Skeletal muscle tissue (tissue), 4 donors: ENCODE results near the gene SDHA. TPM values are rescaled to one million over a fixed set of nuclear protein-coding genes. Genes with fewer than 3 reads are reported as not detected.
"Not testable (repeated sequence)": the region's sequence is repeated elsewhere in the genome, so short reads cannot be mapped to it uniquely, and the experiment has no call there.

Source experiments
- H3K27ac ChIP-seq: one replicate; pipeline ENCODE4 v1.7.0; 2013; ENCODE audit warnings: mild to moderate bottlenecking, low read depth, low read length, inconsistent platforms
- H3K27me3 ChIP-seq, 3 donors: one replicate each; pipeline ENCODE4 v1.7.0; 2013; ENCODE audit warnings: low read length in 3 of 3; ENCODE audit not compliant: control insufficient read depth in 3 of 3, insufficient read depth in 3 of 3
- H3K36me3 ChIP-seq, 3 donors: one replicate each; pipeline ENCODE4 v1.7.0; 2013; ENCODE audit warnings: low read length in 3 of 3; ENCODE audit not compliant: control insufficient read depth in 3 of 3, insufficient read depth in 3 of 3
- H3K4me1 ChIP-seq, 3 donors: one replicate each; pipeline ENCODE4 v1.7.0; 2013; ENCODE audit warnings: low read length in 3 of 3, mild to moderate bottlenecking in 3 of 3; ENCODE audit not compliant: control insufficient read depth in 3 of 3, insufficient read depth in 3 of 3
- H3K4me3 ChIP-seq, 3 donors: one replicate each; pipeline ENCODE4 v1.7.0; 2013; ENCODE audit warnings: low read length in 3 of 3
- H3K9ac ChIP-seq, 3 donors: one replicate each; pipeline ENCODE4 v1.7.0; 2013; ENCODE audit warnings: low read length in 3 of 3, mild to moderate bottlenecking in 3 of 3, moderate library complexity in 2 of 3, low read depth in 1 of 3
- H3K9me3 ChIP-seq, 3 donors: one replicate each; pipeline ENCODE4 v1.7.0; 2013; ENCODE audit warnings: low read length in 3 of 3; ENCODE audit not compliant: control insufficient read depth in 3 of 3
- total RNA-seq: library from RNA; depleted of rRNA; stranded (reverse); fragments of >200 nt; gene quantifications from one replicate; pipeline ENCODE4 v1.2.3, GENCODE V29; 2014
- donor health status: Osteomylitis.

The SDHA gene
- total RNA-seq, 1 donor from 2014 or later: 98.6 TPM

GRCh38 chr5:197031-197430 lies 21.1 kb upstream of the SDHA start:
- not testable (repeated sequence) for H3K9me3 ChIP-seq, H3K27me3 ChIP-seq, H3K27ac ChIP-seq, H3K4me3 ChIP-seq
- peak overlapping the region in 1 of 3 donors; percentile 55 for H3K9ac ChIP-seq
- peaks cover 37 to 60% (median 44%) of the 10 kb centered on the region in 3 donors for H3K4me1 ChIP-seq
- peaks cover 9 to 27% (median 17%) of the 10 kb centered on the region in 3 donors for H3K36me3 ChIP-seq

- H3K27me3 ChIP-seq: peaks cover 0 to 2% (median 0%) of the 10 kb centered on the region in 3 donors
- H3K4me3 ChIP-seq: peak overlapping the region in 1 of 3 donors; percentile 29
- H3K9ac ChIP-seq: peak overlapping the region in 1 of 3 donors; percentile 77
- peaks cover 9 to 22% (median 17%) of the 10 kb centered on the region in 3 donors for H3K36me3 ChIP-seq
- no peaks in the 10 kb centered on the region for H3K9me3 ChIP-seq
- H3K4me1 ChIP-seq: peaks cover 32 to 55% (median 40%) of the 10 kb centered on the region in 3 donors
- H3K27ac ChIP-seq: peak overlapping the region; percentile 8
Measured at GRCh38 chr5:197892-198489, 20.1 kb upstream of the SDHA start.

- Histone ChIP-seq H3K9ac (peak overlapping the region in 1 of 3 donors; percentile 77), H3K27me3 (peaks cover 0 to 2% (median 0%) of the 10 kb centered on the region in 3 donors), H3K9me3 (no peaks in the 10 kb centered on the region), H3K4me3 (no peak overlapping the region), H3K27ac (peak overlapping the region; percentile 8), H3K4me1 (peaks cover 31 to 53% (median 39%) of the 10 kb centered on the region in 3 donors), H3K36me3 (peaks cover 14 to 26% (median 22%) of the 10 kb centered on the region in 3 donors)
Measured at GRCh38 chr5:198516-199196, 19.5 kb upstream of the SDHA start.

GRCh38 chr5:199197-199949 lies 18.7 kb upstream of the SDHA start:
- H3K27ac ChIP-seq: no peak overlapping the region
- no peak overlapping the region for H3K9ac ChIP-seq
- peaks cover 24 to 46% (median 32%) of the 10 kb centered on the region in 3 donors for H3K4me1 ChIP-seq

DNA sequence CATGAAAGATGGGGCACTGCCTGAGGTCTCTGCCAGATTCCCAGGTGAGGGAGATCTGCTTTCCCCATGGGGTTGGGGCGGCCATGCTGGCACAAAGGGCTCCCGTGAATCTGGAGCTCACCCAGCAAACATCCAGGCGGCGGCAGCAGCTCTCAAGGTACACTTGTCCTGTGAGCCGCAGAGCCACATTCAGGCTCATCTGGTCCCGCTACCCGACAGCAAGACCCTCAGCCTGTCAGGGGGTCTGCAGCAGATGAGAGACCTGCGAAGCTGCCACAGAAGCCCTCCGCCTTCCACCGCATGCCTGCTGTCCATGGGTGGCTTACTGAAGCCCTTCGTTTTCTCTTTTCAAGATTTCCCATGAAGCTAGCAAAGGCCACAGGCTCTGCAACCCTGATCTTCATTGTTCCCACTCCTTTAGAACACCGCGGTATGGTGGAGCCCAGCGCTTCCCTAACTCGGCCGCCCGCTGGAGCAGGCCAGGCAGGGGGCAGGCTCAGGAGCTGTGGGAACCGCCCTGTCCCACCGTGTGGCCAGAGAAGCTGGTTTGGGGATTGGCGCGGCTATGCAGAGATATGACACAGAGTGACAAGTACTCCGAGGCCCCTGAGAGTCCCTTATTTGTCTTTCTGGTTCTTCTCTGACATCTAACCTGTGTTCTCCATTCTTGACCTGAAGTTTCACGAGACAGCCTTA lies 18.0 kb upstream of the SDHA start:
- Histone ChIP-seq H3K9me3 (no peaks in the 10 kb centered on the region), H3K4me1 (peaks cover 18 to 39% (median 24%) of the 10 kb centered on the region in 3 donors), H3K27ac (no peak overlapping the region), H3K27me3 (no peaks in the 10 kb centered on the region), H3K4me3 (no peak overlapping the region), H3K9ac (peak overlapping the region in 1 of 3 donors; percentile 25), H3K36me3 (peaks cover 21 to 31% (median 29%) of the 10 kb centered on the region in 3 donors)

More at GRCh38 chr5:199197-199949, 18.7 kb upstream of the SDHA start:
- Histone ChIP-seq H3K36me3 (peaks cover 20 to 31% (median 29%) of the 10 kb centered on the region in 3 donors), H3K9me3 (no peaks in the 10 kb centered on the region), H3K4me3 (no peak overlapping the region), H3K27me3 (no peaks in the 10 kb centered on the region)

DNA sequence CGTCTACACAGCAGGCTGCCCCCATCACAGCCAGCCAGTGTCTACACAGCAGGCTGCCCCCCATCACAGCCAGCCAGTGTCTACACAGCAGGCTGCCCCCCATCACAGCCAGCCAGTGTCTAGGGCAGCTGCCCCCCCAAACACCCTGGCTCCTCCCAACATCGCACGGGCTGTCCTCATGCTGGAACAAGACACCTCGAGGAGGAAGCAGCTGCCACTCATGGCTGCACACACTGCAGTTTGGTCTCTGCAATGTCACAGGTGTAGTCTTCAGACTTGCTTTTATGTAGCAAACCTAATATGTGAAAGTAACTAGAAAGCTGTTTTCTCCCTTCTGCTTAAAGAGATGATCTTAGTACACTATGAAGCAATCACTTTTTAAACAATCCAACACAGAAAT lies 17.1 kb upstream of the SDHA start:
- H3K9me3 ChIP-seq: no peaks in the 10 kb centered on the region
- H3K27me3 ChIP-seq: no peaks in the 10 kb centered on the region
- no peak overlapping the region for H3K4me3 ChIP-seq
- no peak overlapping the region for H3K27ac ChIP-seq
- peaks cover 16 to 28% (median 26%) of the 10 kb centered on the region in 3 donors for H3K36me3 ChIP-seq
- H3K4me1 ChIP-seq: peaks cover 16 to 33% (median 19%) of the 10 kb centered on the region in 3 donors
- H3K9ac ChIP-seq: no peak overlapping the region

DNA sequence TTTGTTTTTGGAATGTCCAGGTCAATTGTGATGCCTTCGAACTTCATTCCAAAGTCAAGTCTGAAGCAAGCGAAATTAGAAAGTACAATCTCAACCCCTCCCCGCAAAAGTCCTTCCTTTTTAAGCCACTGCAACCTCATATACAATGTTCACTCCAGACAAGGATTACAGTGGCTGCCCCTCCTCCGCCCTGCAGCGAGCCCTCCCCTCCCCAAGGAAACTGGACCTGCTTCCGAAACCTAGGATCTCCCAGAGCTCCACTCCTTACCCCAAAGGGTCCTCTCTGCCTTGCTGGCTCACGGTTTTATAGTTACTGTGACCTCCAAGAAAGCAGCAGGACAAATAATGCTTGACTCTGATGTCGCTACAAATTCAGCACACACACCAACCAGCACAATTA lies 16.4 kb upstream of the SDHA start:
- Histone ChIP-seq H3K4me3 (no peak overlapping the region), H3K9me3 (no peaks in the 10 kb centered on the region), H3K27ac (no peak overlapping the region), H3K27me3 (no peaks in the 10 kb centered on the region), H3K4me1 (peaks cover 22 to 37% (median 22%) of the 10 kb centered on the region in 3 donors), H3K36me3 (peaks cover 18 to 26% (median 23%) of the 10 kb centered on the region in 3 donors), H3K9ac (no peak overlapping the region)

DNA sequence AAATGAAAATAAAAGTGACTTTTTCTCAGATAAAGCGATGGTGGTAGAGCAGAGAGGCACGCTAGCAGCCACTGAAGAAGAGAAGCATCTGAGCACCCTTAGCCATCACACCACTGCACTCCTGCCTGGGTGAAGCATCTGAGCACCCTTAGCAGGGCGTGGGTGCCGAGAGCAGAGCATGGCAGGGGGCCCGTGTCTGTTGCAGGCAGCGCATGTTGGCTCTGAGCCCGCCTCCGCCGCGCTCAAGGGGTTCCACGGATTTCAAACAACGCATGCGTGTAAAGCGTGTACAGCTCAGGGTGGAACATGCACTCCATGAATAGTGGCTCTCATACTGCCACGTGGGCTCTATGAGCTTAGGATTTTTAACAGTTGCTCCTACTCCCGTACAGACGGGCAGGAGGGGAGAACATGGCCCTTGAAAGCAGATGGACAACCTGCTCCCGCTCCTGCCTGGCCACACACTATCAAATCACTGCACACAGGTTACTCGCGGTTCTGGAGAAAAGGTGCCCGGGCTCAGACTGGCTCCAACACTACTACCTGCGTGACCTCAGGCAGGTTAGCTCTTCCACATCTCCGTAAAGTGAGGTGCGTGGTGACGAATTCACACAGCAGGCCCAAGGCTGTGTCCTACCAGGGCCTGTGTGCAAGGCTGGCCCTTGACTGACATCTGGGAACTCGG lies 14.7 kb upstream of the SDHA start:
- H3K9ac ChIP-seq: no peak overlapping the region
- H3K27me3 ChIP-seq: no peaks in the 10 kb centered on the region
- H3K9me3 ChIP-seq: no peaks in the 10 kb centered on the region
- H3K27ac ChIP-seq: no peak overlapping the region
- peaks cover 20 to 30% (median 25%) of the 10 kb centered on the region in 3 donors for H3K36me3 ChIP-seq
- peaks cover 17 to 41% (median 20%) of the 10 kb centered on the region in 3 donors for H3K4me1 ChIP-seq
- H3K4me3 ChIP-seq: no peak overlapping the region

GRCh38 chr5:204001-204400 lies 14.1 kb upstream of the SDHA start:
- H3K9ac ChIP-seq: no peak overlapping the region
- H3K36me3 ChIP-seq: peaks cover 19 to 30% (median 20%) of the 10 kb centered on the region in 3 donors
- H3K27me3 ChIP-seq: no peaks in the 10 kb centered on the region
- H3K4me3 ChIP-seq: no peak overlapping the region
- peaks cover 14 to 34% (median 17%) of the 10 kb centered on the region in 3 donors for H3K4me1 ChIP-seq
- no peaks in the 10 kb centered on the region for H3K9me3 ChIP-seq
- H3K27ac ChIP-seq: no peak overlapping the region
